ENCODE data around the gene VSX1. TPM values are rescaled to one million over a fixed set of nuclear protein-coding genes. Genes with fewer than 3 reads are reported as not detected.

VSX1 gene
- polyA plus RNA-seq, 1 of the 3 experiments (the other 2 are of a cell fraction), result not detected

- H3K4me3 ChIP-seq (ENCODE audit: low read depth in 2 of 2, low read length in 1 of 2), result no peak overlapping the region
- CTCF ChIA-PET, result interaction anchor here (0.8 to 6.4 kb wide), 3 partner anchors 13 to 73 kb away, joined by 4 to 48 read pairs (median 8); partner anchors contain the start of gene APMAP
These were observed 14.6 kb downstream of the VSX1 start for GRCh38 chr20:25067102-25067987.

More at GRCh38 chr20:25067102-25067987, 14.6 kb downstream of the VSX1 start:
- no peak overlapping the region for H3K4me2 ChIP-seq
- H3K9me3 ChIP-seq, result no peaks in the 10 kb centered on the region
- DNase-seq, result no peak
- H3K36me3 ChIP-seq (replicated peaks in 1 of 2; ENCODE audit: control insufficient read depth in 1 of 2, insufficient read depth in 2 of 2, low read length in 1 of 2), result no peaks in the 10 kb centered on the region
- no peaks in the 10 kb centered on the region for H3K79me2 ChIP-seq (ENCODE audit: insufficient read depth)
- H4K20me1 ChIP-seq (ENCODE audit: insufficient read depth), result no peaks in the 10 kb centered on the region
- POLR2A ChIA-PET, result no interaction called here
- no peak overlapping the region for H3K27ac ChIP-seq (ENCODE audit: low read depth in 2 of 2, low read length in 1 of 2)
- peaks cover 71% of the 10 kb centered on the region for H3K27me3 ChIP-seq (ENCODE audit: insufficient read depth)
- H3K9ac ChIP-seq, result no peak overlapping the region
- H2AFZ ChIP-seq (ENCODE audit: low read depth), result no peak overlapping the region
- TF ChIP-seq PBX3 (IDR thresholded peaks at IDR 0.05) (no peak), FOSL2 (IDR thresholded peaks at IDR 0.05; ENCODE audit: borderline replicate concordance, low read depth) (no peak), USF1 (IDR thresholded peaks at IDR 0.05; ENCODE audit: borderline replicate concordance, low read depth) (no peak), EP300 (IDR thresholded peaks at IDR 0.05; ENCODE audit: borderline replicate concordance in 1 of 2, low read depth in 1 of 2, low read length in 1 of 2) (no peak), ELF1 (IDR thresholded peaks at IDR 0.05) (no peak), JUND (IDR thresholded peaks at IDR 0.05) (no peak), CHD2 (IDR thresholded peaks at IDR 0.05; ENCODE audit: low read length, partially characterized antibody) (no peak), YY1 (IDR thresholded peaks at IDR 0.05; ENCODE audit: low read depth) (no peak), SIN3A (IDR thresholded peaks at IDR 0.05; ENCODE audit: borderline replicate concordance, low read depth, low read length) (no peak), FOXM1 (IDR thresholded peaks at IDR 0.05; ENCODE audit: low read depth) (no peak), TAF1 (IDR thresholded peaks at IDR 0.05; ENCODE audit: borderline replicate concordance, low read depth, low read length) (no peak), MAX (IDR thresholded peaks at IDR 0.05; ENCODE audit: low read depth) (no peak), SMC3 (IDR thresholded peaks at IDR 0.05; ENCODE audit: low read depth, low read length) (no peak), ZBTB33 (IDR thresholded peaks at IDR 0.05; ENCODE audit: borderline replicate concordance, low read depth) (no peak), RAD21 (IDR thresholded peaks at IDR 0.05; ENCODE audit: low read length) (no peak), RCOR1 (IDR thresholded peaks at IDR 0.05; ENCODE audit: low read length) (no peak), RFX5 (IDR thresholded peaks at IDR 0.05; ENCODE audit: low read length) (no peak), MXI1 (IDR thresholded peaks at IDR 0.05; ENCODE audit: low read depth, low read length) (no peak), TEAD4 (IDR thresholded peaks at IDR 0.05; ENCODE audit: borderline replicate concordance, insufficient read depth) (no peak)
- peaks cover 3% of the 10 kb centered on the region for H3F3A ChIP-seq (replicated peaks; ENCODE audit: insufficient read depth)
- H3K4me1 ChIP-seq (ENCODE audit: control insufficient read depth in 1 of 2, insufficient read depth in 2 of 2, low read depth in 1 of 2, low read length in 1 of 2), result no peaks in the 10 kb centered on the region
- no peaks in the 10 kb centered on the region for H3K9me2 ChIP-seq
- 67% methylated on average over 18 of the region's 18 CpGs for WGBS (ENCODE audit: low lambda C conversion rate)

All from SK-N-SH (cell line).